ENCODE measurements around the gene TBX4.

TBX4 gene

GRCh38 chr17:61416540-61417363 is 35.5 kb upstream of the TBX4 start:
- Histone ChIP-seq H3K27ac (no peak overlapping the region), H3K4me3 (ENCODE audit: low read depth, low read length) (peak overlapping the region; percentile 40), H3K27me3 (replicated peaks) (peaks cover 6% of the 10 kb centered on the region), H3K36me3 (replicated peaks) (no peaks in the 10 kb centered on the region)
- TF ChIP-seq, protein P1, sequence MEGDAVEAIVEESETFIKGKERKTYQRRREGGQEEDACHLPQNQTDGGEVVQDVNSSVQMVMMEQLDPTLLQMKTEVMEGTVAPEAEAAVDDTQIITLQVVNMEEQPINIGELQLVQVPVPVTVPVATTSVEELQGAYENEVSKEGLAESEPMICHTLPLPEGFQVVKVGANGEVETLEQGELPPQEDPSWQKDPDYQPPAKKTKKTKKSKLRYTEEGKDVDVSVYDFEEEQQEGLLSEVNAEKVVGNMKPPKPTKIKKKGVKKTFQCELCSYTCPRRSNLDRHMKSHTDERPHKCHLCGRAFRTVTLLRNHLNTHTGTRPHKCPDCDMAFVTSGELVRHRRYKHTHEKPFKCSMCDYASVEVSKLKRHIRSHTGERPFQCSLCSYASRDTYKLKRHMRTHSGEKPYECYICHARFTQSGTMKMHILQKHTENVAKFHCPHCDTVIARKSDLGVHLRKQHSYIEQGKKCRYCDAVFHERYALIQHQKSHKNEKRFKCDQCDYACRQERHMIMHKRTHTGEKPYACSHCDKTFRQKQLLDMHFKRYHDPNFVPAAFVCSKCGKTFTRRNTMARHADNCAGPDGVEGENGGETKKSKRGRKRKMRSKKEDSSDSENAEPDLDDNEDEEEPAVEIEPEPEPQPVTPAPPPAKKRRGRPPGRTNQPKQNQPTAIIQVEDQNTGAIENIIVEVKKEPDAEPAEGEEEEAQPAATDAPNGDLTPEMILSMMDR (IDR thresholded peaks at IDR 0.05; ENCODE audit: low read depth, low read length, missing control alignments) = peak; percentile 98
- in situ Hi-C loops (cut with HindIII; ENCODE audit: low pct_ligation_motif_present, low sequenced_read_pairs) = no loop called here
- peak; percentile 77 for DNase-seq

DNA sequence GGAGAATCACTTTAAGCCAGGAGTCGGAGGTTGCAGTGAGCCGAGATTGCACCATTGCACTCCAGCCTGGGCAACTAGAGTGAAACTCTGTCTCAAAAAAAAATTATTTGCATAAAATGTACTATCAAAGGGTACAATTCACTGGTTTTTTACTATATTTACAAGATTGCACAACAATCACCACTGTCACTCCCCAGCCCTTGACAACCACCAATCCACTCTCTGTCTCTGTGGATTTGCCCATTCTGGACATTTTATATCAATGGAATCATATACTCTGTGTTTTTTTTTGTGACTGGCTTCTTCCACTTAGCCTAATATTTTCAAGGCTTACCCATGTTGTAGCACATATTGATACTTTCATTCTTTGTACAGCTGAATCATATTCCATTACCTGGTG is 33.8 kb upstream of the TBX4 start:
- DNase-seq = no peak
- Histone ChIP-seq H3K27ac (no peak overlapping the region), H3K4me3 (ENCODE audit: low read depth, low read length) (no peak overlapping the region), H3K27me3 (replicated peaks) (peaks cover 6% of the 10 kb centered on the region), H3K36me3 (replicated peaks) (no peaks in the 10 kb centered on the region)
- in situ Hi-C loops (cut with HindIII; ENCODE audit: low pct_ligation_motif_present, low sequenced_read_pairs) = no loop called here
- TF ChIP-seq, protein P1 (IDR thresholded peaks at IDR 0.05; ENCODE audit: low read depth, low read length, missing control alignments) = no peak

GRCh38 chr17:61419496-61420046 is 32.7 kb upstream of the TBX4 start:
- TF ChIP-seq, protein P1 (IDR thresholded peaks at IDR 0.05; ENCODE audit: low read depth, low read length, missing control alignments) = no peak
- Histone ChIP-seq H3K27me3 (replicated peaks) (peaks cover 6% of the 10 kb centered on the region), H3K4me3 (ENCODE audit: low read depth, low read length) (no peak overlapping the region), H3K36me3 (replicated peaks) (no peaks in the 10 kb centered on the region), H3K27ac (no peak overlapping the region)
- no peak for DNase-seq
- in situ Hi-C loops (cut with HindIII; ENCODE audit: low pct_ligation_motif_present, low sequenced_read_pairs) = no loop called here

DNA sequence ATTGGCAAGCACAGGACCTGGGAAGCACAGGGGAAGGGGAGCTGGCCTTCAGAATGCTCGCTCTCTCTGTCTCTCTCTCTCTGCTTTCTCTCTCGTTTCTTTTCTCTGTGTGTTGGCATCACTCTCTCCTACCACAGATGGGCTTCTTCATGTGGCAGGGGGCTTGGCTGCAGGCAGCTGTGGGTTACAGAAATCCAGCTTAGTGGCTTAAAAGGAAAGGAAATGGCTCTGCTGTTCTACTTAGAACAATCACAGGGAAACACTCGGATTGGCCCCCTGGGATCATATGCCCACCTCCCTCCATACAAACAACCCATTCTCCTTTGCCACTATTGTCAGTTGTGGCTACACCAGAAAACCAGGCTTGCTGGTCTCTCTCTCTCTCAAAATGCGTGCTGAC is 32.2 kb upstream of the TBX4 start:
- Histone ChIP-seq H3K36me3 (replicated peaks) (no peaks in the 10 kb centered on the region), H3K27me3 (replicated peaks) (peaks cover 6% of the 10 kb centered on the region), H3K4me3 (ENCODE audit: low read depth, low read length) (no peak overlapping the region), H3K27ac (no peak overlapping the region)
- DNase-seq = no peak
- TF ChIP-seq, protein P1 (IDR thresholded peaks at IDR 0.05; ENCODE audit: low read depth, low read length, missing control alignments) = no peak
- in situ Hi-C loops (cut with HindIII; ENCODE audit: low pct_ligation_motif_present, low sequenced_read_pairs) = no loop called here

DNA sequence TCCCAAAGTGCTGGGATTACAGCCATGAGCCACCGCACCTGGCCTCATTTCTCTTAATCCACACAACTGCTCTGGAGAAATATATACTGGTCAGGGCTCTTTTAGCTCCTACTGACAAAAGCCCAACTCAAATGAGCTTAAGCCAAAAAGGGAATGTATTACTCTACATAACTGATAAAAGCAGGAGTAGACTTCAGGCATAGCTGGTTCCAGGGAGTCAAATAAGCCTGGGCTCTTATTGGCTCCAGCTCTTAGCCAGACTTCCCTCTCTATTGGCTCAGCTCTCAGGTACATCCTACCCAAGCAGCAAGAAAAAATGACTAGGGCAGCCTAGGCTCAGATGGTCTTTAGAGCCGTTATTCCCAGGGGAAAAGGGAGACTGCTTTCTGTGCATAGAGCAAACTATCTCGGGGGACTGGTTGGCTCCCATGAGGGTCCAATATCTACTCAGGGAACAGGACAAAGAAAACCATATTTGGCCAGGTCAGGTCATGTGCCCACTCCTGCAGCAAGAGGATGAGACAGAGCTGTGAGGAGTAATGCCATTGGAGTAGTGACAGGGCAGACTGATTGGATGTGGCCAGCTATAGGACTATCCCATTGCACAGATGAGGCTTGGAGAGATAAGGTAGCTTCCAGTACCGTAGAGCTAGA is 31.4 kb upstream of the TBX4 start:
- Histone ChIP-seq H3K27me3 (replicated peaks) (peaks cover 6% of the 10 kb centered on the region), H3K27ac (no peak overlapping the region), H3K4me3 (ENCODE audit: low read depth, low read length) (no peak overlapping the region), H3K36me3 (replicated peaks) (no peaks in the 10 kb centered on the region)
- no peak for DNase-seq
- in situ Hi-C loops (cut with HindIII; ENCODE audit: low pct_ligation_motif_present, low sequenced_read_pairs) = no loop called here
- TF ChIP-seq, protein P1 (IDR thresholded peaks at IDR 0.05; ENCODE audit: low read depth, low read length, missing control alignments) = no peak

All from brain microvascular endothelial cell (primary cell).